GM12864 (cell line): Measurements from ENCODE around the gene PLCL1.
A peak's percentile ranks its signal among the peaks of the same experiment; 100 is the strongest.

ENCODE experiments used
- DNase-seq: peaks from one replicate; pipeline ENCODE4 v3.0.0-alpha.2; 2011; ENCODE audit warnings: low read depth
- H3K4me3 ChIP-seq: 2 replicates; pipeline ENCODE4 v1.5.1; 2011; ENCODE audit warnings: mild to moderate bottlenecking, low read depth, low read length, control low read depth
- TF ChIP-seq, protein P1 (sequence below): IDR thresholded peaks from 2 replicates; pipeline ENCODE4 v1.5.1; 2011; ENCODE audit warnings: low read depth, mild to moderate bottlenecking, moderate library complexity, low read length, control low read depth, inconsistent platforms; ENCODE audit errors: missing control alignments

PLCL1 gene

GRCh38 chr2:197996583-197996982 lies 192.2 kb downstream of the PLCL1 start:
- TF ChIP-seq, protein P1, sequence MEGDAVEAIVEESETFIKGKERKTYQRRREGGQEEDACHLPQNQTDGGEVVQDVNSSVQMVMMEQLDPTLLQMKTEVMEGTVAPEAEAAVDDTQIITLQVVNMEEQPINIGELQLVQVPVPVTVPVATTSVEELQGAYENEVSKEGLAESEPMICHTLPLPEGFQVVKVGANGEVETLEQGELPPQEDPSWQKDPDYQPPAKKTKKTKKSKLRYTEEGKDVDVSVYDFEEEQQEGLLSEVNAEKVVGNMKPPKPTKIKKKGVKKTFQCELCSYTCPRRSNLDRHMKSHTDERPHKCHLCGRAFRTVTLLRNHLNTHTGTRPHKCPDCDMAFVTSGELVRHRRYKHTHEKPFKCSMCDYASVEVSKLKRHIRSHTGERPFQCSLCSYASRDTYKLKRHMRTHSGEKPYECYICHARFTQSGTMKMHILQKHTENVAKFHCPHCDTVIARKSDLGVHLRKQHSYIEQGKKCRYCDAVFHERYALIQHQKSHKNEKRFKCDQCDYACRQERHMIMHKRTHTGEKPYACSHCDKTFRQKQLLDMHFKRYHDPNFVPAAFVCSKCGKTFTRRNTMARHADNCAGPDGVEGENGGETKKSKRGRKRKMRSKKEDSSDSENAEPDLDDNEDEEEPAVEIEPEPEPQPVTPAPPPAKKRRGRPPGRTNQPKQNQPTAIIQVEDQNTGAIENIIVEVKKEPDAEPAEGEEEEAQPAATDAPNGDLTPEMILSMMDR: no peak
- no peak for DNase-seq
- no peak overlapping the region for H3K4me3 ChIP-seq

GRCh38 chr2:197997083-197997541 lies 192.7 kb downstream of the PLCL1 start:
- H3K4me3 ChIP-seq: no peak overlapping the region
- no peak for DNase-seq
- TF ChIP-seq, protein P1: no peak

GRCh38 chr2:197998702-197999101 lies 194.3 kb downstream of the PLCL1 start:
- no peak for DNase-seq
- no peak overlapping the region for H3K4me3 ChIP-seq
- TF ChIP-seq, protein P1: no peak

- TF ChIP-seq, protein P1: no peak
- DNase-seq: no peak
- no peak overlapping the region for H3K4me3 ChIP-seq
Observed at GRCh38 chr2:198000417-198000816, 196.0 kb downstream of the PLCL1 start.

DNA sequence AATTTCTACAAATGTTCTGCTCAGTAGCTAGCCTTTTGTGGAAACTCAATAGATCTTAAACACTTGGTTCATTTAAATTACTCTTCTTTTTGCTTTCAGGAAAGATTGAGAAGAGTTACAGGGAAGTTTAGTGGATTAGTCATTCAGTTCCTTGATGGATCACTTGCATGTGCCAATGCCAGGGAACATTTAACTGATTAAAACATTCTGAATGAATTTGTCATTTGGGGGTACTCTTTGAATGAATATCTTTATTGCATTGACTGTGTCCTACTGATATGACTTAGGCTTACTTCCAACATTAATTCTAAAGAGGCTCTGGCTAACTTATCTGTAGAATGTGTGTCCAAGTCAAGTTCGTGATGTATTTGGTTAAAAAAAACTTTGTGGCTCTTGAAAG lies 199.8 kb downstream of the PLCL1 start:
- no peak overlapping the region for H3K4me3 ChIP-seq
- TF ChIP-seq, protein P1: no peak
- no peak for DNase-seq

DNA sequence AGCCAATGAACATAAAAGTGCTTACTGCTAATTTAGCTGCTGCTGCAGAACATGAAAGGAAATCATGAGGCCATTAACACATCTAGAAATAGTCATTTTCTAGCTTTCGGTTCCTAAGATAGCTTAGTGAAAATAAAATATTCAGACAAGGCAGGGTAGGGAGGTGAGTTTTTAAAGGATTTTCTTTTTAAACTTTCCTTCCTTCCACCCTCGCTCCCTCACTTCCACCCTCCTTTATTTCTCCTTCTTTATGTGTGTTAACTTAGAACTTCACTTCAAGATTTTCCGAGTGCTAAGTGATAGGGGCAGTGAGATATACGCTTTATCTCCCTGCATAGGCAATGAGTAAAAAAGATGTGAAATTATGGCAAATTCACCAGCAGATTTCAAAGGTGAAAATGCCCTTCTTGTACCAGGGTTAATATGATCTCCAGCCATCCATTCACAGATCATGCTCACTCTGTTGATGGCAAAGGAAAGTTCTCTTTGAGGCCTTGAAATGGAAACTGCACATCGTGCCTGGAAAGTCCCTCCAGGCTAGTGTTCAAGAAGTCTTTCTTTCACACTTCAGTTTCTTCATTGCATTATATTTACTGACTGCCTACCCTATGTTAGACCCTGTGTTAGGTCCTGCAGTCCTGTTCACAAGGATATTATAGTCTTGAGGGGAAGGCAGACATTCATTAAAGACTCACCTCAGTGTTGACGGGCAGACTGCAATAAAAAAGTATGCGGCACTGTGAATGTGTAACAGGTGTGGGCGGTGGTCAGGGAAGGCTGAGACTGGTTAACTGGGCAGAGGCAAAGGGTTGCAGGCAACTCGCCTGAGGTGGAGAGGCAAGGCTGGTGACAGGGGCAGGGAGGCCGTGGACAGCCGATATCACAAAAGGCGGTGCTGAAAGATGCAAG lies 200.8 kb downstream of the PLCL1 start:
- DNase-seq: peak; percentile 51
- TF ChIP-seq, protein P1: no peak
- H3K4me3 ChIP-seq: no peak overlapping the region; the same call in 1 of the 2 replicates
